ENCODE results near the gene ELP1. TPM values are rescaled to one million over a fixed set of nuclear protein-coding genes. Genes with fewer than 3 reads are reported as not detected.

Gene ELP1
- total and polyA plus RNA-seq, 2 experiments from 2014 or later: 9.1 to 46.3 TPM

DNA sequence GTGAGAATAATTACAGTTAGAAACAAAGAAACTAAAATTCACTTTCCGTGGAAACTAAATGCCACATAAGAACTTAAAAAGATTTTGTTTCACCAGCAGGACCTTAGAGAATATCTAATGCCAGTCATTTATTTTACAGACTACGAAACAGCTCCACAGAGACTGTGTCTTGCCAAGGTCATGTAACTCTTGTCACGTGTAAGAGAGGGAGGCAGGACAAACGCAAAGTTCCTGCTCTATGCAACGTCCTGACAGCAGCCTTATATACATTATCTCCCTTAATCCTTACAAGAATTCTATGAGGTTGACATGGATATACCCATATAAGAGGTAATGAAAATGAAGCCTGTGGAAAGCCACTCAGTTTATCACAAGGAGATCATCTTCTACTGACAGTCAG is 40.0 kb upstream of the ELP1 start:
- Mint-ChIP-seq H3K36me3 (ENCODE audit: low read depth) (peaks cover 27% of the 10 kb centered on the region), H3K9me3 (no peaks in the 10 kb centered on the region), H3K27me3 (ENCODE audit: insufficient read depth, low read depth, poor library complexity) (no peaks in the 10 kb centered on the region), H3K4me3 (no peak overlapping the region), H3K4me1 (no peaks in the 10 kb centered on the region), H3K27ac (no peak overlapping the region)
- Histone ChIP-seq H2AFZ (no peak overlapping the region), H3K27me3 (ENCODE audit: insufficient read depth) (no peaks in the 10 kb centered on the region), H3K4me1 (ENCODE audit: insufficient read depth) (no peaks in the 10 kb centered on the region), H3K27ac (ENCODE audit: low read depth) (no peak overlapping the region), H3K36me3 (ENCODE audit: insufficient read depth) (peaks cover 8% of the 10 kb centered on the region), H3K9me2 (ENCODE audit: insufficient read depth) (no peaks in the 10 kb centered on the region), H4K20me1 (replicated peaks; ENCODE audit: insufficient read depth) (no peaks in the 10 kb centered on the region), H3K4me2 (no peak overlapping the region), H3K4me3 (no peak overlapping the region), H3F3A (replicated peaks; ENCODE audit: low read depth) (no peaks in the 10 kb centered on the region), H3K79me2 (replicated peaks; ENCODE audit: insufficient read depth) (no peaks in the 10 kb centered on the region)
- TF ChIP-seq CREB1 (CRISPR knock-in tag; IDR thresholded peaks at IDR 0.05; ENCODE audit: low read depth) (no peak), EZH2phosphoT487 (IDR thresholded peaks at IDR 0.05; ENCODE audit: unreplicated experiment) (no peak), EZH2 (IDR thresholded peaks at IDR 0.05; ENCODE audit: low read depth, unreplicated experiment) (no peak), STAT1 (IDR thresholded peaks at IDR 0.05; ENCODE audit: unreplicated experiment) (no peak), POLR2AphosphoS5 (IDR thresholded peaks at IDR 0.05; ENCODE audit: low read depth) (no peak), ZNF331 (CRISPR knock-in tag; IDR thresholded peaks at IDR 0.05; ENCODE audit: low read depth) (no peak)
- TF ChIP-seq, protein P1, sequence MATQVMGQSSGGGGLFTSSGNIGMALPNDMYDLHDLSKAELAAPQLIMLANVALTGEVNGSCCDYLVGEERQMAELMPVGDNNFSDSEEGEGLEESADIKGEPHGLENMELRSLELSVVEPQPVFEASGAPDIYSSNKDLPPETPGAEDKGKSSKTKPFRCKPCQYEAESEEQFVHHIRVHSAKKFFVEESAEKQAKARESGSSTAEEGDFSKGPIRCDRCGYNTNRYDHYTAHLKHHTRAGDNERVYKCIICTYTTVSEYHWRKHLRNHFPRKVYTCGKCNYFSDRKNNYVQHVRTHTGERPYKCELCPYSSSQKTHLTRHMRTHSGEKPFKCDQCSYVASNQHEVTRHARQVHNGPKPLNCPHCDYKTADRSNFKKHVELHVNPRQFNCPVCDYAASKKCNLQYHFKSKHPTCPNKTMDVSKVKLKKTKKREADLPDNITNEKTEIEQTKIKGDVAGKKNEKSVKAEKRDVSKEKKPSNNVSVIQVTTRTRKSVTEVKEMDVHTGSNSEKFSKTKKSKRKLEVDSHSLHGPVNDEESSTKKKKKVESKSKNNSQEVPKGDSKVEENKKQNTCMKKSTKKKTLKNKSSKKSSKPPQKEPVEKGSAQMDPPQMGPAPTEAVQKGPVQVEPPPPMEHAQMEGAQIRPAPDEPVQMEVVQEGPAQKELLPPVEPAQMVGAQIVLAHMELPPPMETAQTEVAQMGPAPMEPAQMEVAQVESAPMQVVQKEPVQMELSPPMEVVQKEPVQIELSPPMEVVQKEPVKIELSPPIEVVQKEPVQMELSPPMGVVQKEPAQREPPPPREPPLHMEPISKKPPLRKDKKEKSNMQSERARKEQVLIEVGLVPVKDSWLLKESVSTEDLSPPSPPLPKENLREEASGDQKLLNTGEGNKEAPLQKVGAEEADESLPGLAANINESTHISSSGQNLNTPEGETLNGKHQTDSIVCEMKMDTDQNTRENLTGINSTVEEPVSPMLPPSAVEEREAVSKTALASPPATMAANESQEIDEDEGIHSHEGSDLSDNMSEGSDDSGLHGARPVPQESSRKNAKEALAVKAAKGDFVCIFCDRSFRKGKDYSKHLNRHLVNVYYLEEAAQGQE (IDR thresholded peaks at IDR 0.05; ENCODE audit: unreplicated experiment): no peak
- DNase-seq (ENCODE audit: low spot score): no peak
- ATAC-seq: no peak

- H3K4me1 Mint-ChIP-seq: no peaks in the 10 kb centered on the region
- no peak overlapping the region for H3K4me3 Mint-ChIP-seq
- H3K27me3 Mint-ChIP-seq (ENCODE audit: insufficient read depth, low read depth, poor library complexity): no peaks in the 10 kb centered on the region
- H3K36me3 Mint-ChIP-seq (ENCODE audit: low read depth): peaks cover 22% of the 10 kb centered on the region
- H3K79me2 ChIP-seq (replicated peaks; ENCODE audit: insufficient read depth): no peaks in the 10 kb centered on the region
- DNase-seq (ENCODE audit: low spot score) (no peak), ATAC-seq (no peak)
- H3F3A ChIP-seq (replicated peaks; ENCODE audit: low read depth): no peaks in the 10 kb centered on the region
- H3K9me3 Mint-ChIP-seq: no peaks in the 10 kb centered on the region
- peaks cover 4% of the 10 kb centered on the region; the same call in 1 of the 2 replicates for H3K36me3 ChIP-seq (ENCODE audit: insufficient read depth)
- no peak overlapping the region for H3K4me3 ChIP-seq
- H3K9me2 ChIP-seq (ENCODE audit: insufficient read depth): no peaks in the 10 kb centered on the region
- H3K4me1 ChIP-seq (ENCODE audit: insufficient read depth): no peaks in the 10 kb centered on the region
- no peak overlapping the region for H3K27ac Mint-ChIP-seq
- no peak overlapping the region for H3K4me2 ChIP-seq
- no peaks in the 10 kb centered on the region for H4K20me1 ChIP-seq (replicated peaks; ENCODE audit: insufficient read depth)
- no peak overlapping the region for H2AFZ ChIP-seq
- H3K27me3 ChIP-seq (ENCODE audit: insufficient read depth): no peaks in the 10 kb centered on the region
- H3K27ac ChIP-seq (ENCODE audit: low read depth): no peak overlapping the region
- TF ChIP-seq STAT1 (IDR thresholded peaks at IDR 0.05; ENCODE audit: unreplicated experiment) (no peak), NANOG (IDR thresholded peaks at IDR 0.05; ENCODE audit: borderline replicate concordance) (no peak), JUNB (IDR thresholded peaks at IDR 0.05; ENCODE audit: unreplicated experiment) (no peak), ZNF114 (CRISPR knock-in tag; IDR thresholded peaks at IDR 0.05) (no peak), POLR2AphosphoS5 (IDR thresholded peaks at IDR 0.05; ENCODE audit: low read depth) (no peak), ZNF331 (CRISPR knock-in tag; IDR thresholded peaks at IDR 0.05; ENCODE audit: low read depth) (no peak), EZH2phosphoT487 (IDR thresholded peaks at IDR 0.05; ENCODE audit: unreplicated experiment) (no peak), ETS1 (IDR thresholded peaks at IDR 0.05) (no peak), CREB1 (CRISPR knock-in tag; IDR thresholded peaks at IDR 0.05; ENCODE audit: low read depth) (no peak), EZH2 (IDR thresholded peaks at IDR 0.05; ENCODE audit: low read depth, unreplicated experiment) (no peak)
- TF ChIP-seq, protein P1 (IDR thresholded peaks at IDR 0.05; ENCODE audit: unreplicated experiment): no peak
- TF ChIP-seq, protein P2, sequence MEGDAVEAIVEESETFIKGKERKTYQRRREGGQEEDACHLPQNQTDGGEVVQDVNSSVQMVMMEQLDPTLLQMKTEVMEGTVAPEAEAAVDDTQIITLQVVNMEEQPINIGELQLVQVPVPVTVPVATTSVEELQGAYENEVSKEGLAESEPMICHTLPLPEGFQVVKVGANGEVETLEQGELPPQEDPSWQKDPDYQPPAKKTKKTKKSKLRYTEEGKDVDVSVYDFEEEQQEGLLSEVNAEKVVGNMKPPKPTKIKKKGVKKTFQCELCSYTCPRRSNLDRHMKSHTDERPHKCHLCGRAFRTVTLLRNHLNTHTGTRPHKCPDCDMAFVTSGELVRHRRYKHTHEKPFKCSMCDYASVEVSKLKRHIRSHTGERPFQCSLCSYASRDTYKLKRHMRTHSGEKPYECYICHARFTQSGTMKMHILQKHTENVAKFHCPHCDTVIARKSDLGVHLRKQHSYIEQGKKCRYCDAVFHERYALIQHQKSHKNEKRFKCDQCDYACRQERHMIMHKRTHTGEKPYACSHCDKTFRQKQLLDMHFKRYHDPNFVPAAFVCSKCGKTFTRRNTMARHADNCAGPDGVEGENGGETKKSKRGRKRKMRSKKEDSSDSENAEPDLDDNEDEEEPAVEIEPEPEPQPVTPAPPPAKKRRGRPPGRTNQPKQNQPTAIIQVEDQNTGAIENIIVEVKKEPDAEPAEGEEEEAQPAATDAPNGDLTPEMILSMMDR (conservative IDR thresholded peaks at IDR 0.05; ENCODE audit: low read depth in 2 of 2): no peak
Measured at GRCh38 chr9:108972626-108973209, 38.8 kb upstream of the ELP1 start.

Data from GM23338 (cell line).